Stimulated activated CD8-positive, alpha-beta memory T cell treated with anti-CD3 and anti-CD28 coated beads, Interleukin-4, amount 100 ng/mL, for 48 hours (primary cell): ENCODE data around the gene ART5.
"Not testable (repeated sequence)": the region's sequence is repeated elsewhere in the genome, so short reads cannot be mapped to it uniquely, and the experiment has no call there.

ENCODE experiments used
- DNase-seq: peaks from one replicate; pipeline ENCODE4 v3.0.0-alpha.2; 2020

The ART5 gene

GRCh38 chr11:3641701-3642070 lies at the start of gene ART5:
Gene ART5 (minus strand): TSS chr11:3641992. CDS start chr11:3641862, 130 bp downstream.
- DNase-seq: no peak

- DNase-seq: no peak
Observed at GRCh38 chr11:3686751-3687150, 45.0 kb upstream of the ART5 start.

- DNase-seq: no peak
Observed at GRCh38 chr11:3685923-3686322, 44.1 kb upstream of the ART5 start.

GRCh38 chr11:3684819-3685172 lies 43.0 kb upstream of the ART5 start:
- DNase-seq: no peak

GRCh38 chr11:3684129-3684818 lies 42.5 kb upstream of the ART5 start:
- no peak for DNase-seq

GRCh38 chr11:3683039-3683438 lies 41.2 kb upstream of the ART5 start:
- no peak for DNase-seq

- DNase-seq: no peak
Observed at GRCh38 chr11:3679077-3679476, 37.3 kb upstream of the ART5 start.

GRCh38 chr11:3675971-3676370 lies 34.2 kb upstream of the ART5 start:
- DNase-seq: no peak

- DNase-seq: no peak
Observed at GRCh38 chr11:3674189-3674588, 32.4 kb upstream of the ART5 start.

GRCh38 chr11:3671334-3672254 lies 29.8 kb upstream of the ART5 start, which contains the start of gene CHRNA10:
Gene CHRNA10 (minus strand): TSS chr11:3671384. CDS start chr11:3671312, 72 bp downstream.
- DNase-seq: no peak

GRCh38 chr11:3669742-3670183 lies 28.0 kb upstream of the ART5 start:
- no peak for DNase-seq

- DNase-seq: no peak
Observed at GRCh38 chr11:3669128-3669527, 27.3 kb upstream of the ART5 start.

- DNase-seq: no peak
Observed at GRCh38 chr11:3667149-3668035, 25.6 kb upstream of the ART5 start.

GRCh38 chr11:3666023-3666530 lies 24.3 kb upstream of the ART5 start:
- no peak for DNase-seq

- no peak for DNase-seq
Observed at GRCh38 chr11:3665336-3666022, 23.7 kb upstream of the ART5 start.

GRCh38 chr11:3664032-3664630 lies 22.3 kb upstream of the ART5 start:
- no peak for DNase-seq

GRCh38 chr11:3662856-3663255 lies 21.1 kb upstream of the ART5 start:
- no peak for DNase-seq

- DNase-seq: no peak
Observed at GRCh38 chr11:3660960-3661359, 19.2 kb upstream of the ART5 start.

GRCh38 chr11:3659595-3660515 lies 18.1 kb upstream of the ART5 start:
- no peak for DNase-seq

- DNase-seq: no peak
Observed at GRCh38 chr11:3658252-3658651, 16.5 kb upstream of the ART5 start.

- not testable (repeated sequence) for DNase-seq
Observed at GRCh38 chr11:3657331-3657730, 15.5 kb upstream of the ART5 start.
